ENCODE results near the gene SLC35A3.

DNA sequence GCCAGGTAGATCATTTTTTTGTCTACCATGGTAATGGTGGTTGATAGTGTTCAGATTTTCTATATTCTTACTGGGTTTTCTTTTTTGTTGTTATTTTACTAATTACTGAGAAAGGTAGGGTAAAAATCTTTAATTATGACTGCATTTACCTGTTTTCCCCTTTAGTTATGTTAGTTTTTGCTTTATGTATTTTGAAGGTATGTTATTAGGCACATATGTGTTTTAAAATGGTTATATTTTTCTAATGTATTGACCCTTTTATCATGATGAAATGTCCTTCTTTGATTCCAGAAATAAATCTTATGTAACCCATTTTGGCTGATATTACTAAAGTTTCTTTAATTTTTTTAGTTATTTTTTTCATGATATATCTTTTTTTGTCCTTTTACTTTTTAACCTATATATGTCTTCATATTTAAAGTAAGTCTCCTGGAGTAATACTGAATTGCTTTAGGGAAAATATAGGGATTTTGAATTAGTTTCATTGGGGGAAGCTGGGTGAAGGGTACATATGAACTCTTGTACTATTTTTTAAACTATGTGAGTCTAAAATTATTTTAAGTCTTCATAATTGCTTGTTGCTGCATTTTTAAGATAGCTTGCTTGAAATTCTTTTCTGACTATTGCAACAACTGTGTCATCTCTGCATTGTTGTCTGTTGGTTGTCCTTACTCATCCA is 22.4 kb downstream of the SLC35A3 start:
- TF ChIP-seq CTCF (optimal IDR thresholded peaks at IDR 0.05 in 1 of 3, IDR thresholded peaks at IDR 0.05 in 1 of 3, conservative IDR thresholded peaks at IDR 0.05 in 1 of 3; ENCODE audit: extremely low read depth in 1 of 3, insufficient read depth in 2 of 3, low read length in 3 of 3) (no peak), EZH2 (IDR thresholded peaks at IDR 0.05; ENCODE audit: low read length) (no peak)

All from keratinocyte (primary cell).